Esophagus (tissue), 2 donors: ENCODE data around the gene SUN1. TPM values are rescaled to one million over a fixed set of nuclear protein-coding genes. Genes with fewer than 3 reads are reported as not detected.
"Not testable (repeated sequence)": the region's sequence is repeated elsewhere in the genome, so short reads cannot be mapped to it uniquely, and the experiment has no call there.

ENCODE experiments used
- H3K27ac ChIP-seq, 2 donors: one replicate each; pipeline ENCODE4 v1.5.1; 2013; ENCODE audit warnings: low read depth in 2 of 2, mild to moderate bottlenecking in 2 of 2, inconsistent platforms in 1 of 2, low read length in 1 of 2, moderate library complexity in 1 of 2
- H3K27me3 ChIP-seq, 2 donors: one replicate each; pipeline ENCODE4 v1.6.1; 2013; ENCODE audit warnings: low read length in 2 of 2, control low read depth in 1 of 2, mild to moderate bottlenecking in 1 of 2; ENCODE audit not compliant: insufficient read depth in 2 of 2, control insufficient read depth in 1 of 2
- H3K36me3 ChIP-seq, 2 donors: one replicate each; pipeline ENCODE4 v1.6.1; 2013; ENCODE audit warnings: low read length in 1 of 2; ENCODE audit not compliant: control insufficient read depth in 2 of 2, insufficient read depth in 2 of 2
- H3K4me1 ChIP-seq, 2 donors: one replicate each; pipeline ENCODE4 v1.6.1; 2013; ENCODE audit warnings: low read length in 1 of 2; ENCODE audit not compliant: control insufficient read depth in 2 of 2, insufficient read depth in 2 of 2
- H3K4me3 ChIP-seq, 2 donors: one replicate each; pipeline ENCODE4 v1.5.1; 2013; ENCODE audit warnings: low read length in 2 of 2, mild to moderate bottlenecking in 2 of 2, low read depth in 1 of 2, moderate library complexity in 1 of 2
- H3K9me3 ChIP-seq, 2 donors: one replicate each; pipeline ENCODE4 v1.6.1; 2013; ENCODE audit warnings: mild to moderate bottlenecking in 2 of 2, low read depth in 1 of 2, low read length in 1 of 2, moderate library complexity in 1 of 2; ENCODE audit not compliant: control insufficient read depth in 2 of 2, insufficient read depth in 1 of 2
- WGBS, 2 donors: extraction: QIAGEN DNeasy Blood & Tissue Kit; methylation state at CpG; one replicate each; pipeline ENCODE4 v1.1.7; 2013; 5-methylcytosine and 5-hydroxymethylcytosine counted together
- polyA plus RNA-seq, 2 donors: library from polyadenylated mRNA; stranded (reverse); fragments of 200-250 nt; gene quantifications; one replicate each; pipeline ENCODE4 v1.2.3, GENCODE V29; 2013
- donor health status: healthy with polysubstance abuse.
- donor health status: Bipolar disorder and iron deficiency.

Gene SUN1
- polyA plus RNA-seq, 2 donors, result 54.7 to 91.6 TPM

DNA sequence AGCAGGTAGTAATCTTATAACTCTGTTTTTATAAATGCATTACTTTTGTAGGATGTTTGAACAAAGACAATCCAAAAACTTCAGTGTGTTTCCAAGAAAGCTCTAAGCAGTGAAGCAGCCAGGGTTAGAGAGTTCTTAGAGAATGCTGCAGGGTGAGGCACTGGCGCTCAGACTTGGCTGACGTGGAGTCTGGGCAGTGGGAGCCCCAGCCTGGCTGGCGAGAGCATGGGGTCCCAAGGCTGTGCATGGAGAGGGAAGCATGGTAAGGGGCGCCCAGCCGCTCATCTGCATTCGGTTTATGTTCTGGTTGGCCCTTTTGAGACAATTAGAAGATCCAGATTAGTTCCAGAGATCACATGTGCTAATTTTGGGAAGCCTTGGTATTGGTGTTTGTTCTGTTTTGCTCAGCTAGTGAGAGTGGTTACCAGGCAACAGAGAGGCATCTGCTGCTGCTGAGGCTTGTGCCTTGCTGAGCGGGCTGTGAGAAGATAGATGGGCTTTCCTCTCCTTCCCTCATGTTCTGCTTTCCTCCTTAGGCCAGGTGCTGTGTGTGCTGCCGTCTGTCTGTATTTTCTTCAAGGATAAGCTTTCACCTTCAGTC lies 10.3 kb downstream of the SUN1 start:
- Histone ChIP-seq H3K9me3 (no peaks in the 10 kb centered on the region), H3K27me3 (no peaks in the 10 kb centered on the region), H3K36me3 (peaks cover 19 to 41% of the 10 kb centered on the region in 2 donors), H3K4me1 (no peaks in the 10 kb centered on the region), H3K27ac (peak overlapping the region in 1 of 2 donors; percentile 70), H3K4me3 (no peak overlapping the region)
- 77 to 79% methylated on average over 8 of the region's 8 CpGs for WGBS, 2 donors

DNA sequence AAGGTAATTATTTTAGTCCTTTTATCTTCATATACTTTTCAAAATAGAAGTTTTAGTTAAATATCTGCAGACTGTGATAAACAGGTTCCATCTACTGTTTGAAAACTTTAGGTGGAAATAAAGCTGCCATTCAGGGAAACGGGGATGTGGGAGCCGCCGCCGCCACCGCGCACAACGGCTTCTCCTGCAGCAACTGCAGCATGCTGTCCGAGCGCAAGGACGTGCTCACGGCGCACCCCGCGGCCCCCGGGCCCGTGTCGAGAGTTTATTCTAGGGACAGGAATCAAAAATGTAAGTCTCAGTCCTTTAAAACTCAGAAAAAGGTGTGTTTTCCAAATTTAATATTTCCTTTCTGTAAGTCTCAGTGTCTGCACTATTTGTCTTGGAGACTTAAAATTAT lies 11.0 kb downstream of the SUN1 start:
- Histone ChIP-seq H3K4me1 (no peaks in the 10 kb centered on the region), H3K27ac (no peak overlapping the region), H3K9me3 (no peaks in the 10 kb centered on the region), H3K36me3 (peaks cover 19 to 41% of the 10 kb centered on the region in 2 donors), H3K27me3 (no peaks in the 10 kb centered on the region), H3K4me3 (no peak overlapping the region)
- 93 to 94% methylated on average over 17 of the region's 17 CpGs for WGBS, 2 donors

DNA sequence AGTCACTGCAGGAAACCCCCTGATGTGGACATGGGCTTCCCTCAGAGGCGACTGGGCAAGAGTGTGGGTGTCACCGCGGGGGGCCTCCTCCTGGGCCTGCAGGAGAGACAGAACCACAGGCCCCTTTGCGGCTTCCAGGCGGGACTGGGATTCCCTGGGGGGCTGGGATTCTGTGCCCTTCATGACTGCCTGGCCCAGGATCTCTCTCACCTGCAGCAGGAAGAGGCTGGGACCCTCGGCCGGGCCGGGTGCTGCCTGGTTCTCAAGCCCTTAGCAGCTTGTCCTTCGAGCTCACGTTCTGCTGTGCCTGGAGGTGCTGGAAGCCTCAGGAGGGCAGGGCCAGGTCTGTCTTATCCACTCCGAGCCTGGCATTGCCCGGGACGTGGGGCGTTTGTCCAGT lies 11.8 kb downstream of the SUN1 start:
- H3K4me3 ChIP-seq, result no peak overlapping the region
- H3K36me3 ChIP-seq, result peaks cover 19 to 35% of the 10 kb centered on the region in 2 donors
- no peaks in the 10 kb centered on the region for H3K4me1 ChIP-seq
- H3K27me3 ChIP-seq, result no peaks in the 10 kb centered on the region
- no peak overlapping the region for H3K27ac ChIP-seq
- 85 to 94% methylated on average over 14 of the region's 14 CpGs for WGBS, 2 donors
- H3K9me3 ChIP-seq, result no peaks in the 10 kb centered on the region

DNA sequence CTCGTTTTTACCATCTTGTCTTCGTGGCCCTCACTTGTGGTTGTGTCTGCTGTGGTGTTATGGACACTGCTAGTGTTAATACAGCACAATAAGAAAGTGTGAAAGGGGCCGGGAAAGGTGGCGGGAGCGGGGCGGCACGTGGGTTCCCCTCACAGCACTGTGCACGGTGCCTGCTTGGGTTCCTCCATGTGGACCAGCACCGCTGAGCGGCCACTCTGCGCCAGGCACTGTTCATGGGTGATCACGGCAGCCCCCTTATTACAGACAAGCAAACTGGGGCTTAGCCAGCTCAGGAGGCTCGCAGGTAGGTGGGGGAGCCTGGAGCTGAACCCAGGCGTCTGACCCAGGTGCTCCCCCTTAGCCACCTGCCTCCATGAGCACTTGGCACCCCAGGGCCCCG lies 12.2 kb downstream of the SUN1 start:
- no peak overlapping the region for H3K27ac ChIP-seq
- H3K9me3 ChIP-seq, result no peaks in the 10 kb centered on the region
- no peaks in the 10 kb centered on the region for H3K27me3 ChIP-seq
- WGBS, 2 donors, result 94 to 95% methylated on average over 15 of the region's 15 CpGs
- H3K4me3 ChIP-seq, result no peak overlapping the region
- no peaks in the 10 kb centered on the region for H3K4me1 ChIP-seq
- H3K36me3 ChIP-seq, result peaks cover 21 to 37% of the 10 kb centered on the region in 2 donors

DNA sequence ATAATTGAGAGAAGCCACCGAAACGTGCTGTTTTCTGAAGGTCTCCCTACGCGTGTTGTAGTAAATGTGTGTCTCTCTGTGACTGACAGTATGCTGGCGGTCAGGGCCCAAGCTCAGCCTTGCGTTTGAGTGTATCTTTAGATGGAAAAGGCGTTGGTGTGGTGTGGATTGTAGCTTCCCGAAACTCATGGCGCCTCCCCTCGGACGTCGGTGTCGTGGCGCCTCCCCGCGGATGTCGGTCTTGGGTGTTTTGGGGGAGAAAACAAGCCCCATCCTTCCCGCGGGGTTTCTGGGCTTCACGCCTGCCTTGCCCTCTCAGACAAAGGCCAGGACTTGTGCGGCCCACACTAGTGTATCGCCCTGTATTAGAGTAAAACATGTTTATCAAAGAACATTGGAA lies 12.8 kb downstream of the SUN1 start:
- Histone ChIP-seq H3K27me3 (no peaks in the 10 kb centered on the region), H3K27ac (peak overlapping the region in 1 of 2 donors; percentile 35), H3K36me3 (peaks cover 25 to 40% of the 10 kb centered on the region in 2 donors), H3K4me3 (no peak overlapping the region), H3K4me1 (no peaks in the 10 kb centered on the region), H3K9me3 (no peaks in the 10 kb centered on the region)
- WGBS, 2 donors, result 90 to 93% methylated on average over 22 of the region's 22 CpGs

DNA sequence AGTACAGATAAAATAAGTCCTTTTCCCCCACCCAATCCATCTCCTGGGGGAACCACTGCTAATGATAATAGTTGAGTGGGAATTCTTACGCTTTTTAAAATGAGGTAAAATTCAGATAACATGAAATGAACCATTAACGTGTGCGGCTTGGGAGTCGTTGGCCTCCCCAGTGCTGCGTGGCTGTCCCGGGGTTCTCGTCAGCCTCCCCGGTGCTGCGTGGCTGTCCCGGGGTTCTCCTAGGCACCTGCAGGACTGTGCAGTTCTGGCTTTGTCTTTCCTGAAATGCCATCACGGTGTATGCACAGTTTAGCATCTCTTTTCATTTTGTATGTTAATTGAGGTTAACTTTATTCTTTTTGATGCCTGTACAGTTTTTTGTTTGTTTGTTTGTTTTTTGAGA lies 13.5 kb downstream of the SUN1 start:
- H3K27ac ChIP-seq, result no peak overlapping the region
- no peaks in the 10 kb centered on the region for H3K4me1 ChIP-seq
- WGBS, 2 donors, result 94 to 95% methylated on average over 11 of the region's 11 CpGs
- H3K4me3 ChIP-seq, result no peak overlapping the region
- H3K9me3 ChIP-seq, result no peaks in the 10 kb centered on the region
- H3K27me3 ChIP-seq, result no peaks in the 10 kb centered on the region
- peaks cover 25 to 37% of the 10 kb centered on the region in 2 donors for H3K36me3 ChIP-seq

DNA sequence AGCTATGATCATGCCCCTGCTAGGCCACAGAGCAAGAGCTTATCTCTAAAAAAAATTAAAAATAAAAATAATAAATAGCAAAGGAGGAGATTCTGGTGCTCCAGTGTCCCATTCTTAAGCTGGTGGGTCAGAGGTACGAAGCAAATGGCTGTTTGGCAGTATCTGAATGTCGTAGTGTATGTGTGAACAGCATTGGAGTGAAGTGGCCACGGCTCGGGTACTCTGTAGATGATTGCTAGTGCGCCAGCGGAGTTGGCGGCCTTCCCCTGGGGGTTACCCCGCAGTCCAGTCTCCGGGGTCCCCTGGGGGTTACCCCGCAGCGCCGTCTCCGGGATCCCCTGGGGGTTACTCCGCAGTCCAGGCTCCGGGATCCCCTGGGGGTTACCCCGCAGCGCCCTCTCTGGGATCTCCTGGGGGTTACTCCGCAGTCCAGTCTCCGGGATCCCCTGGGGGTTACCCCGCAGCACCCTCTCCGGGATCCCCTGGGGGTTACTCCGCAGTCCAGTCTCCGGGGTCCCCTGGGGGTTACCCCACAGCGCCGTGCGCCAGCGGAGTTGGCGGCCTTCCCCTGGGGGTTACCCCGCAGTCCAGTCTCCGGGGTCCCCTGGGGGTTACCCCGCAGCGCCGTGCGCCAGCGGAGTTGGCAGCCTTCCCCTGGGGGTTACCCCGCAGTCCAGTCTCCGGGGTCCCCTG lies 14.8 kb downstream of the SUN1 start:
- WGBS, 2 donors, result 92 to 94% methylated on average over 26 to 30 of the region's 37 CpGs
- not testable (repeated sequence) for H3K4me3 ChIP-seq, H3K9me3 ChIP-seq, H3K27me3 ChIP-seq, H3K27ac ChIP-seq, H3K4me1 ChIP-seq
- peaks cover 25 to 43% of the 10 kb centered on the region in 2 donors for H3K36me3 ChIP-seq

DNA sequence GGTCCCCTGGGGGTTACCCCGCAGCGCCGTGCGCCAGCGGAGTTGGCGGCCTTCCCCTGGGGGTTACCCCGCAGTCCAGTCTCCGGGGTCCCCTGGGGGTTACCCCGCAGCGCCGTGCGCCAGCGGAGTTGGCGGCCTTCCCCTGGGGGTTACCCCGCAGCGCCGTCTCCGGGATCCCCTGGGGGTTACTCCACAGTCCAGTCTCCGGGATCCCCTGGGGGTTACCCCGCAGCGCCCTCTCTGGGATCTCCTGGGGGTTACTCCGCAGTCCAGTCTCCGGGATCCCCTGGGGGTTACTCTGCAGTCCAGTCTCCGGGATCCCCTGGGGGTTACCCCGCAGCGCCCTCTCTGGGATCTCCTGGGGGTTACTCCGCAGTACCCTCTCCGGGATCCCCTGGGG lies 15.5 kb downstream of the SUN1 start:
- not testable (repeated sequence) for H3K4me1 ChIP-seq, H3K9me3 ChIP-seq, H3K27me3 ChIP-seq, H3K4me3 ChIP-seq, H3K27ac ChIP-seq
- H3K36me3 ChIP-seq, result peaks cover 27 to 44% of the 10 kb centered on the region in 2 donors
- 97 to 99% methylated on average over 14 to 21 of the region's 28 CpGs for WGBS, 2 donors

DNA sequence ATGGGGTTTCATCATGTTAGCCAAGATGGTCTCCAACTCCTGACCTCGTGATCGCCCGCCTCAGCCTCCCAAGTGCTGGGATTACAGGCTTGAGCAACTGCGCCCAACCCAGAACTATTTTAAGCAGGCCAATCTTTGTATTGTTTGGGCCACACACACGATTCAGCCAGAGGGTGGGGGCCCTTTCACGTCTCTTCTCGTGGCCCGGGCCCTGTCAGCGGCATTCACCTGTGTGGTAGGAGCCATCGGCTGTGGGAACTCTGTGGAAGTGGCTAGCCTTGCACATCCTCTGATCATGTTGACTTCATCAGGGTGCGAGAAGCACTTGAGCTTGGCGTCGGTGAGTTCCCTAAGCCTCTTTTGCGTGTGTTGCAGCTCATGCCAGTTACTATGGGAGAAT lies 16.9 kb downstream of the SUN1 start:
- peaks cover 26 to 48% of the 10 kb centered on the region in 2 donors for H3K36me3 ChIP-seq
- no peaks in the 10 kb centered on the region for H3K4me1 ChIP-seq
- no peaks in the 10 kb centered on the region for H3K9me3 ChIP-seq
- no peaks in the 10 kb centered on the region for H3K27me3 ChIP-seq
- no peak overlapping the region for H3K27ac ChIP-seq
- WGBS, 2 donors, result 94% methylated on average over 14 of the region's 14 CpGs
- H3K4me3 ChIP-seq, result no peak overlapping the region

DNA sequence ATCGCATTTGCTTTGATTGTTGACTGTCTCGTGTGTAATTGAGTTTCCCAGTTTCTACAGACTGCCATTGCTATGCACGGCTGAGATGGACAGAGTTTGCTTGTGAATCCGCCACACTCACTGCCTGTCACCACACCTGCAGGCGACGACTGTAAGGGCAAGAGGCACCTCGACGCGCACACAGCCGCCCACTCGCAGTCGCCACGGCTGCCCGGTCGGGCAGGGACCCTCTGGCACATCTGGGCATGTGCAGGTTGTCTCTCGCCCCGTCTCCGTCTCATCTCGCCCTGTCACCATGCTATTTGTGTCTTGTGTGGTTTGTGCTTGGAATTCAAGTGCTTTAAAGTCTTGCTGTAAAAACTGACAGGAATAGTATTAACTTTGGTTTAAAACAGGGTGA lies 17.5 kb downstream of the SUN1 start:
- Histone ChIP-seq H3K27me3 (no peaks in the 10 kb centered on the region), H3K9me3 (no peaks in the 10 kb centered on the region), H3K4me3 (no peak overlapping the region), H3K4me1 (no peaks in the 10 kb centered on the region), H3K27ac (no peak overlapping the region), H3K36me3 (peaks cover 26 to 45% of the 10 kb centered on the region in 2 donors)
- 81 to 88% methylated on average over 19 of the region's 19 CpGs for WGBS, 2 donors
